Heart left ventricle (tissue), 13 donors: ENCODE results near the gene RPP14.

Experiments used
- CTCF ChIP-seq, 12 donors: fragments of 200-600 bp; sonication (generic) in 4 of 12; IDR thresholded peaks; one replicate each; pipeline versions ENCODE4 v1.5.0 to v1.8.0; 2018 to 2022; ENCODE audit warnings: antibody characterized with exemption in 12 of 12, mild to moderate bottlenecking in 5 of 12
- POLR2A ChIP-seq, 2 donors: fragments of 450-650 bp; IDR thresholded peaks; one replicate each; pipeline ENCODE4 v1.6.1; 2017; ENCODE audit warnings: antibody characterized with exemption in 2 of 2, mild to moderate bottlenecking in 2 of 2, moderate library complexity in 2 of 2
- donor health status: ischemic (EF 13 %, LVEDD 7.1; RV severe dilation, severe dysfunction).
- donor health status: DM: no; HTN: yes; CAD: no.
- donor health status: DM: no; HTN: no; CAD: no.
- donor health status: ischemic (EF 25% LVEDD 6.9; RV normal size, moderate dysfunction).
- donor health status: ischemic (EF 25% LVEDD 5.7; RV mildly dilated, moderate dysfunction).
- donor health status: ischemic (EF 35%, LVEDD 5.7; RV mildly dilated, moderate dysfunction).
- donor health status: nonischemic (EF 11% LVEDD 7.7; RV severe dilation, severe dysfunction).
- donor health status: DM: yes; HTN: yes; CAD: no.
- donor health status: PGD.
- donor health status: ischemic (EF 29% LVEDD 5.4; RV normal size, mild dysfunction).
- donor health status: nonischemic (EF 23%, LVEDD 6.1; RV moderate dilation, normal function).

GRCh38 chr3:58260261-58260731, 45.7 kb upstream of the RPP14 start:
- TF ChIP-seq CTCF (IDR thresholded peaks at IDR 0.05): no peak
- no peak for TF ChIP-seq POLR2A (IDR thresholded peaks at IDR 0.05)
